H9 (cell line): ENCODE data around the gene ZNF775. TPM values are rescaled to one million over a fixed set of nuclear protein-coding genes. Genes with fewer than 3 reads are reported as not detected.
A peak's percentile ranks its signal among the peaks of the same experiment; 100 is the strongest.

Source experiments
- DNase-seq: peaks from one replicate; pipeline ENCODE4 v3.0.0-alpha.2; 2017
- H2AFZ ChIP-seq: one replicate; pipeline ENCODE4 v1.6.1; 2013; ENCODE audit warnings: mild to moderate bottlenecking, low read length, control low read depth, moderate library complexity
- H2AK5ac ChIP-seq: 2 replicates; pipeline ENCODE4 v1.6.1; 2013; ENCODE audit warnings: low read length, control low read depth, mixed read lengths; ENCODE audit not compliant: insufficient read length
- H2BK120ac ChIP-seq: one replicate; pipeline ENCODE4 v1.6.1; 2013; ENCODE audit warnings: low read depth, mild to moderate bottlenecking, low read length, control low read depth, inconsistent platforms; ENCODE audit not compliant: poor library complexity, severe bottlenecking
- H2BK12ac ChIP-seq: 2 replicates; pipeline ENCODE4 v1.6.1; 2013; ENCODE audit warnings: low read length, control low read depth, mixed read lengths, low read depth; ENCODE audit not compliant: insufficient read length
- H2BK15ac ChIP-seq: 2 replicates; pipeline ENCODE4 v1.6.1; 2013; ENCODE audit warnings: low read depth, low read length, control low read depth
- H2BK20ac ChIP-seq: one replicate; pipeline ENCODE4 v1.6.1; 2013; ENCODE audit warnings: low read depth, mild to moderate bottlenecking, low read length, control low read depth, inconsistent platforms; ENCODE audit not compliant: poor library complexity, severe bottlenecking
- H2BK5ac ChIP-seq: 2 replicates; pipeline ENCODE4 v1.6.1; 2013; ENCODE audit warnings: low read length, control low read depth, mixed read lengths; ENCODE audit not compliant: insufficient read length
- H3K14ac ChIP-seq: 2 replicates; pipeline ENCODE4 v1.6.1; 2013; ENCODE audit warnings: low read length, control low read depth; ENCODE audit not compliant: insufficient read depth
- H3K18ac ChIP-seq: 2 replicates; pipeline ENCODE4 v1.6.1; 2013; ENCODE audit warnings: low read depth, mild to moderate bottlenecking, mixed read lengths, low read length, control low read depth; ENCODE audit not compliant: insufficient read length
- H3K23ac ChIP-seq: 2 replicates; pipeline ENCODE4 v1.6.1; 2013; ENCODE audit warnings: low read length, control low read depth, mixed read lengths, low read depth; ENCODE audit not compliant: insufficient read length
- H3K23me2 ChIP-seq: 2 replicates; pipeline ENCODE4 v1.6.1; 2013; ENCODE audit warnings: low read depth, mild to moderate bottlenecking, mixed read lengths, low read length, control low read depth; ENCODE audit not compliant: insufficient read length, poor library complexity, severe bottlenecking
- H3K27ac ChIP-seq: 2 replicates; pipeline ENCODE4 v1.5.1; 2013; ENCODE audit warnings: low read length, control low read depth, mixed read lengths, low read depth; ENCODE audit not compliant: insufficient read length
- H3K27me3 ChIP-seq: 2 replicates; pipeline ENCODE4 v1.6.1; 2013; ENCODE audit warnings: low read length, control low read depth, inconsistent platforms; ENCODE audit not compliant: insufficient read depth
- H3K4ac ChIP-seq: 2 replicates; pipeline ENCODE4 v1.6.1; 2013; ENCODE audit warnings: low read depth, mild to moderate bottlenecking, control low read depth, inconsistent platforms, low read length, moderate library complexity
- H3K4me1 ChIP-seq: 2 replicates; pipeline ENCODE4 v1.6.1; 2013; ENCODE audit warnings: low read length, control low read depth, inconsistent platforms; ENCODE audit not compliant: insufficient read depth
- H3K4me2 ChIP-seq: 2 replicates; pipeline ENCODE4 v1.6.1; 2013; ENCODE audit warnings: low read length, control low read depth, mixed read lengths; ENCODE audit not compliant: insufficient read length, insufficient read depth
- H3K56ac ChIP-seq: 2 replicates; pipeline ENCODE4 v1.6.1; 2013; ENCODE audit warnings: low read depth, mild to moderate bottlenecking, mixed read lengths, low read length, control low read depth; ENCODE audit not compliant: insufficient read length
- H3K79me1 ChIP-seq: 2 replicates; pipeline ENCODE4 v1.6.1; 2013; ENCODE audit warnings: low read depth, mild to moderate bottlenecking, moderate library complexity, low read length, control low read depth, inconsistent platforms; ENCODE audit not compliant: insufficient read depth, poor library complexity, severe bottlenecking
- H3K79me2 ChIP-seq: 2 replicates; pipeline ENCODE4 v1.6.1; 2013; ENCODE audit warnings: low read length, control low read depth, inconsistent platforms; ENCODE audit not compliant: insufficient read depth
- H3K9ac ChIP-seq: 2 replicates; pipeline ENCODE4 v1.6.1; 2013; ENCODE audit warnings: low read length, control low read depth, mixed read lengths; ENCODE audit not compliant: insufficient read length; ENCODE audit errors: extremely low read depth
- H3K9me3 ChIP-seq: one replicate; pipeline ENCODE4 v1.6.1; 2013; ENCODE audit warnings: low read depth, low read length, inconsistent platforms; ENCODE audit not compliant: control insufficient read depth
- H3T11ph ChIP-seq: one replicate; pipeline ENCODE4 v1.6.1; 2013; ENCODE audit warnings: mild to moderate bottlenecking, low read length, control low read depth, inconsistent platforms
- H4K20me1 ChIP-seq: one replicate; pipeline ENCODE4 v1.6.1; 2013; ENCODE audit not compliant: control insufficient read depth, insufficient read length, insufficient read depth
- H4K5ac ChIP-seq: 2 replicates; pipeline ENCODE4 v1.6.1; 2013; ENCODE audit warnings: low read depth, mild to moderate bottlenecking, mixed read lengths, low read length, control low read depth; ENCODE audit not compliant: insufficient read length
- H4K8ac ChIP-seq: replicated peaks from 2 replicates; pipeline ENCODE4 v1.6.1; 2013; ENCODE audit warnings: low read length, control low read depth, mixed read lengths, low read depth; ENCODE audit not compliant: insufficient read length
- H4K91ac ChIP-seq: 2 replicates; pipeline ENCODE4 v1.6.1; 2013; ENCODE audit warnings: low read depth, mild to moderate bottlenecking, moderate library complexity, mixed read lengths, low read length, control low read depth; ENCODE audit not compliant: insufficient read length
- H3K27ac Mint-ChIP-seq, 3 experiments: 2 replicates in 2 of 3; 3 replicates in 1 of 3; pipeline ENCODE4 v1.8.0; 2020 to 2021; ENCODE audit warnings: mixed read lengths in 3 of 3, mild to moderate bottlenecking in 1 of 3, moderate library complexity in 1 of 3
- H3K27me3 Mint-ChIP-seq: 2 replicates; pipeline ENCODE4 v1.8.0; 2021; ENCODE audit warnings: low read depth, mild to moderate bottlenecking, moderate library complexity, mixed read lengths
- H3K36me3 Mint-ChIP-seq, 3 experiments: 2 replicates in 2 of 3; 3 replicates in 1 of 3; pipeline ENCODE4 v1.8.0; 2020 to 2021; ENCODE audit warnings: low read depth in 3 of 3, mixed read lengths in 3 of 3; ENCODE audit not compliant: insufficient read depth in 1 of 3
- H3K4me1 Mint-ChIP-seq, 2 experiments: 2 replicates each; pipeline ENCODE4 v1.8.0; 2020; ENCODE audit warnings: mixed read lengths in 2 of 2
- H3K4me3 Mint-ChIP-seq, 2 experiments: 2 replicates in 1 of 2; 3 replicates in 1 of 2; pipeline ENCODE4 v1.8.0; 2020 to 2021; ENCODE audit warnings: mild to moderate bottlenecking in 2 of 2, mixed read lengths in 2 of 2, moderate library complexity in 1 of 2
- H3K9me3 Mint-ChIP-seq, 2 experiments: 2 replicates in 1 of 2; 3 replicates in 1 of 2; pipeline ENCODE4 v1.8.0; 2020; ENCODE audit warnings: mild to moderate bottlenecking in 2 of 2, mixed read lengths in 2 of 2, moderate library complexity in 1 of 2
- CTCF ChIP-seq: fragments of 200-600 bp; sonication (generic); conservative IDR thresholded peaks from 3 replicates; pipeline ENCODE4 v1.8.0; 2021; ENCODE audit warnings: antibody characterized with exemption, mild to moderate bottlenecking
- WGBS: extraction: QIAGEN DNeasy Blood & Tissue Kit; methylation state at CpG from one replicate; pipeline ENCODE4 v1.1.7; 2013; ENCODE audit warnings: missing lambda C conversion rate, low lambda C conversion rate, mixed read lengths; ENCODE audit not compliant: insufficient read length; ENCODE audit errors: extremely low coverage; 5-methylcytosine and 5-hydroxymethylcytosine counted together
- total RNA-seq: library from RNA; stranded (reverse); gene quantifications from 2 replicates; pipeline ENCODE4 v1.2.1, GENCODE V29; 2021

ZNF775 gene
- total RNA-seq, 1 experiment from 2014 or later, result 10.5 TPM

- H2AFZ ChIP-seq, result no peak overlapping the region
- no peak overlapping the region for H4K5ac ChIP-seq
- H3K4me2 ChIP-seq, result peak overlapping the region; percentile 83
- H3K23me2 ChIP-seq, result peaks cover 11% of the 10 kb centered on the region
- no peaks in the 10 kb centered on the region for H3K27me3 ChIP-seq
- no peak overlapping the region for H3K56ac ChIP-seq
- peak overlapping the region; percentile 87 to 95 for H3K4me3 Mint-ChIP-seq
- no peak overlapping the region for H2AK5ac ChIP-seq
- no peak overlapping the region for H3K23ac ChIP-seq
- H3K9me3 Mint-ChIP-seq, result no peaks in the 10 kb centered on the region
- H2BK12ac ChIP-seq, result no peak overlapping the region
- no peak overlapping the region for H2BK5ac ChIP-seq
- no peak overlapping the region for H2BK120ac ChIP-seq
- H3K36me3 Mint-ChIP-seq, result peaks cover 6 to 9% (median 8%) of the 10 kb centered on the region in 3 experiments; a peak in 6 of 7 replicates
- no peak overlapping the region for H3T11ph ChIP-seq
- no peak overlapping the region for H4K91ac ChIP-seq
- H3K27ac Mint-ChIP-seq, result peak overlapping the region; percentile 80 to 97 (median 93)
- no peak overlapping the region for H3K18ac ChIP-seq
- no peaks in the 10 kb centered on the region for H3K79me1 ChIP-seq
- peak overlapping the region; percentile 48 for H3K9ac ChIP-seq
- no peaks in the 10 kb centered on the region for H3K27me3 Mint-ChIP-seq
- H3K27ac ChIP-seq, result no peak overlapping the region
- H4K20me1 ChIP-seq, result no peaks in the 10 kb centered on the region
- TF ChIP-seq CTCF, result no peak
- peaks cover 73 to 80% of the 10 kb centered on the region in 2 experiments for H3K4me1 Mint-ChIP-seq
- DNase-seq, result no peak
- no peak overlapping the region for H4K8ac ChIP-seq
- H3K9me3 ChIP-seq, result no peaks in the 10 kb centered on the region
- H3K4ac ChIP-seq, result no peak overlapping the region
- peaks cover 20% of the 10 kb centered on the region for H3K4me1 ChIP-seq
- no peak overlapping the region for H2BK15ac ChIP-seq
- H3K79me2 ChIP-seq, result peaks cover 9% of the 10 kb centered on the region; the same call in 1 of the 2 replicates
- WGBS, result no CpG with 5 or more reads among the region's 52 CpGs
- H2BK20ac ChIP-seq, result no peak overlapping the region
- no peak overlapping the region for H3K14ac ChIP-seq
These were observed 580 bp downstream of the ZNF775 start for GRCh38 chr7:150379441-150380379.
